ENCODE data around the gene TMEM131L.
A peak's percentile ranks its signal among the peaks of the same experiment; 100 is the strongest.

TMEM131L gene

GRCh38 chr4:153518001-153518400 is 51.8 kb downstream of the TMEM131L start:
- in situ Hi-C loops (cut with MboI; ENCODE audit: low pct_unique_long_range_greater_than_20kb, low sequenced_read_pairs) = no loop called here
- DNase-seq = no peak

DNA sequence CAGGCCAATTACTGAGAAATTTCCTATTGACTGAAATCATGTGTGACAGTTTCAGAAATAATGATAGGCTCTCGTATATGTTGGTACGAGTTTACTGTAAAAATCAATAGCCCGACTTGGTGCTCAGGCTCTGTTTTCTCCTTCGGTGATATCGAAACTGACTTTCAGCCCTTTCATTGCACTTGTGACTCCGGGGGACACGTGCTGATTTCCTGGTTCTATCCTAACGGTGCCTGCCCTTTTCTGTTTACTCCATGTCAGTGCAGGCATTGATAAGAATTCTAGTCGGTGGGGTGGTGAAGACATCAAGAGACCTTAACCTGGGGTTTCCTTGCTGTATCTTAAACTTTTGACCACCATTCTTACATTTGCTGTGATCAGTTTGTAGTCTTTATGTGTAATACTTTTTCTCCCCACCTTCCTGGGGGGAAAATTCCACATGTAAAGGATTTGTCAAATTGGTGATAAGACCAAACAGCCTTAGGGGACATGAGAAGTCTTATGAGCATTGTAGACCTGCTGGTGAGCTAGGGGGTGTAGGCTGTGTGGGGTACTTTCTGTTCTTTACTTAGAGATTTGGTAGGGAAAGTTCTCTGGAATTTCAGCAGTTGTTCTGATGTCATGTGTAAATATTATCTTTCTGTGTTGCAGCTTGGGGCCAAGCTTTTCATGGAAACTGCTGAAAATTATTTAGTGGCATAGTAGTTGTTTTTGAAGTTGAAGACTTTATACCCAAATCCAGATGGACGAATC is 52.7 kb downstream of the TMEM131L start:
- DNase-seq = no peak
- in situ Hi-C loops (cut with MboI; ENCODE audit: low pct_unique_long_range_greater_than_20kb, low sequenced_read_pairs) = no loop called here

DNA sequence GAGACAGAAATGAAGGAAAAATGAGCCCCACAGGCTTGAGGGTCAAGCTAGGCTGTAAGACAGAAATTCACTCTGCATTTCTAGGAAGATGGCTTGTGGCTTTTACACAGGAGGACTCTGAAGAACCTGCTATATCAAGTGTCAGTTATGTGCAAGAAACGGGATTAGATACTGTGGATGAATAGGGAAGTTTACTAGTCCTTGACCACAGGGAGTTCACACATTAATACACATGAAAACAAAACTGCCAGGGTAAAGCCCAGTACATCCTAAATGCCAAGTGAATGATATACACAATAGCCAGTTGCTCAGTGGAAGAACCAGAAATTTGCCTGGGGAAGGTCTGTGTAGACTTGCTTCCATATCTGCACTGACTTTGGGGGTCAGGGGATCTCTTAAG is 53.5 kb downstream of the TMEM131L start:
- in situ Hi-C loops (cut with MboI; ENCODE audit: low pct_unique_long_range_greater_than_20kb, low sequenced_read_pairs) = no loop called here
- peak; percentile 50 for DNase-seq

GRCh38 chr4:153520227-153520626 is 54.1 kb downstream of the TMEM131L start:
- in situ Hi-C loops (cut with MboI; ENCODE audit: low pct_unique_long_range_greater_than_20kb, low sequenced_read_pairs) = no loop called here
- no peak for DNase-seq

DNA sequence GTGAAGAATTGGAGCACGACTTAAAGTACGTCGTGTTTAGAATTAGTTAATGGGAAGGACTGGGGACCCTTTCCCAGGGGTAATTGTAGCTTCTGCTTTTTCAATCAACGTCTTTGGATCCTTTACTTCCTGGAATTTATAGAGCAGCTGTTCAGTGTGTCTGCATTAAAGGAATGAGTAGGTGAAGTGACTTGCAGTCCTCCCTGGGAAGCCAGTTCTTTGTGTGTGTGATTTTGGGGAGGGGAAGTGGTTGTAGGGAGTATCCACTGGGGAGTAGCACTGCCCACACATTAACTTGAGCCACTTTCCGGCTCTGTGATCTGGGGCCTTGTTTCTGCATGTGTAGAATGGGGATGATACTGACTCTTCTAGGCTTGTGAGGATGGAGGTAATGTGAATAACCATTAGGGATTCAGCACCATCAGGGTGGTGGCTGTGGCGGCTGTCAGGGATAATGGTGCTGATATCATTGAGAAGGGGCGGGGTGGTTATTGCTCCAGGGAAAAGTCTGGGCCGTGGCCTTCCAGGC is 54.7 kb downstream of the TMEM131L start:
- in situ Hi-C loops (cut with MboI; ENCODE audit: low pct_unique_long_range_greater_than_20kb, low sequenced_read_pairs) = no loop called here
- peak; percentile 90 for DNase-seq

DNA sequence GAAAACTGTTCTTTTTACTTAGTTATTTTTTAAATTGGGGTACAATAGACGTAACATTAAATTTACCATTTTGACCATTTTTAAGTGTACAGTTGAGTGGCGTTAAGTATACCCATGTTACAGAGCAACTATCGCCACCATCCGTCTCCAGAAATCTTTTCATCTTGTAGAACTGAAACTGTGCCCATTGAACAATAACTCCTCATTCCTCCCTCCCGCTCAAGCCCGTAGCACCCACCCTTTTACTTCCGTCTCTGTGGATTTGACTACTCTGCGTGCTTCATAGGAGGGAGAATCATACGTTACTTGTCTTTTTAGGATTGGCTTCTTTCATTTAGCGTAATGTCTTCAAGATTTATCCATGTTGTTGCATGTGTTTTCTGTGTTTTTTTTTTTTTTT is 55.3 kb downstream of the TMEM131L start:
- in situ Hi-C loops (cut with MboI; ENCODE audit: low pct_unique_long_range_greater_than_20kb, low sequenced_read_pairs) = no loop called here
- DNase-seq = no peak

DNA sequence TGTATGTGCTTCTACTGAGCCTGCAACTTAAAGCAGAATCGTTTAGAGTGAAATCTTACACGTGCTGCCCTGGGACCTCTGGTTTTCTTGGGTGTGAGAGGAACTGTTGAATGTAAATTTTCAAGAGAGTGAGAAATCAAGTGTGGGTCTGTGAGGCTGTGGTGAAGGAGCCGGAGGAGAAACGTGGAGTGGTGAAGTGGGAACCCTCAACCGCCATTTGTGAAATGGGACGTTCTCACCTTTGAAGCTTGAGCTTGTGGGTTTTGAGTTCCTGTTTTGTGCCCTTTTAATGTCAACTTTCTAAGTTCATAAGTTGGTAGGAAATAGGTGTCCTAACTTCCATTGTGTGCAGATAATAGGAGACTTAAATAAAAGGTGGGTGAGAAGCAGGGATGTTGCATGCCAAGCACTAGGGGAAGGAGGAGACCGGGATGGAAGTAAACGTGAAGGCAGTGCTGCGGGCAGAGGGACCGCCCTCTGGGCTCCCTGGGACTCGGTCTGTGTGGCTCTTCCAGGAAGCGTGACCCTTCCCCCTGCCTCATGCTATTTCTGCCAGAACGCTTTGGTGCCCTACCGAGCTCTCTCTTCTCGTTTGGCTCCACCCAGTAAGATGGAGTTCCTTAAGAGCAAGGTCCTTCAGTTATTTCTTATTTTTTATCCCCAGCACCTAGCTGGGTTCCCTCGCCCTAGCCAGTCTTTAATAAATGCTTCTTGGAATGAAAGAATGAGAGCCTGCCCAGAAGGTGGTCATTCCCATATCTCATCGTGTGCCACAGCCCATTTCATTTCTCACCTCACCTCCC is 56.0 kb downstream of the TMEM131L start:
- peak; percentile 84 for DNase-seq
- in situ Hi-C loops (cut with MboI; ENCODE audit: low pct_unique_long_range_greater_than_20kb, low sequenced_read_pairs) = no loop called here

- in situ Hi-C loops (cut with MboI; ENCODE audit: low pct_unique_long_range_greater_than_20kb, low sequenced_read_pairs) = no loop called here
These were observed 56.6 kb downstream of the TMEM131L start for GRCh38 chr4:153522802-153523094.

GRCh38 chr4:153523164-153523796 is 57.1 kb downstream of the TMEM131L start:
- peak; percentile 22 for DNase-seq
- in situ Hi-C loops (cut with MboI; ENCODE audit: low pct_unique_long_range_greater_than_20kb, low sequenced_read_pairs) = no loop called here

More at GRCh38 chr4:153522802-153523094, 56.6 kb downstream of the TMEM131L start:
- DNase-seq = no peak

DNA sequence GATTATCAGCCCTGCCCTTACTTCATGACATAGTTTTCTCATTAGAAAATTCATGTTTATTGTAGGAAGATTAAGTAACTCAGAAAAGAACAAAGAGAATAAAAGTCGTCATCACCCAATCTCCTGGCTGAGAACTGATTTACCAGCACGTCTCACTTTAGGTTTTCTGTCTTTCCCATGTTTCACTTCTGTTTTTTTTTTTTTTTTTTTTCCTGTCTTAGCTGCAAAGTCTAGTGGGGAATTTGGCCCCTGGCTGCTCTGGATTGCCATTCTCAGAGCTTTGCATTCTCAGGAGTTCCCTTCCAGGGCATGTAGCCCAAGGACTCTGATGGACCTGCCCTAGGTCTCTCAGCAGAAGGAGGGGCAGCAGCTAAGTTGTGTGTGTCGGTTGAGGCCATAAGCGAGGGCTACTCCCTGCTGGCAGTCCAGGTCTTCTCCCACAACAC is 57.8 kb downstream of the TMEM131L start:
- in situ Hi-C loops (cut with MboI; ENCODE audit: low pct_unique_long_range_greater_than_20kb, low sequenced_read_pairs) = no loop called here
- no peak for DNase-seq

GRCh38 chr4:153524682-153525081 is 58.5 kb downstream of the TMEM131L start:
- in situ Hi-C loops (cut with MboI; ENCODE audit: low pct_unique_long_range_greater_than_20kb, low sequenced_read_pairs) = no loop called here
- DNase-seq = no peak

DNA sequence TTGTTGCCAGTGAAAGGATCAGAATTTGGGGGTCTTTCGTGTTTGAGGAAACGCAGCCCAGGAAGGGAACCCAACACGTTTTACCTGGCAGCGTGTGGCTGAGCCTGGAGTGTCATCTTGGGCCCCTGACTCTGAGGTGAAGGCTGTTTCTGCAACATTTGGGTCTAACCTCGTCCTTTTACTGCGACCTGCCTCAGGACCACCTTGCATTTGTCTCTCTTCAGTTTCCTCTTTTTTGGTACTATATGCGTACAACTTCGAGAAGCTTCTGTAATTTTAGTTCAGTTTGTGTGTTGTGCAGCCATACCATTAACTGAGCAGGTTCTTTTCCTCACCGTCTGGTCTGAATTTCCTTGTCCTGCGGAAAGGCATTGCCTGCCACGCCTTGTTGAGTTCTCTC is 61.5 kb downstream of the TMEM131L start:
- DNase-seq = no peak

GRCh38 chr4:153528705-153529485 is 62.7 kb downstream of the TMEM131L start:
- DNase-seq = no peak
- in situ Hi-C loops (cut with MboI; ENCODE audit: low pct_unique_long_range_greater_than_20kb, low sequenced_read_pairs) = no loop called here

More for the DNA sequence above, 61.5 kb downstream of the TMEM131L start:
- in situ Hi-C loops (cut with MboI; ENCODE audit: low pct_unique_long_range_greater_than_20kb, low sequenced_read_pairs) = no loop called here

DNA sequence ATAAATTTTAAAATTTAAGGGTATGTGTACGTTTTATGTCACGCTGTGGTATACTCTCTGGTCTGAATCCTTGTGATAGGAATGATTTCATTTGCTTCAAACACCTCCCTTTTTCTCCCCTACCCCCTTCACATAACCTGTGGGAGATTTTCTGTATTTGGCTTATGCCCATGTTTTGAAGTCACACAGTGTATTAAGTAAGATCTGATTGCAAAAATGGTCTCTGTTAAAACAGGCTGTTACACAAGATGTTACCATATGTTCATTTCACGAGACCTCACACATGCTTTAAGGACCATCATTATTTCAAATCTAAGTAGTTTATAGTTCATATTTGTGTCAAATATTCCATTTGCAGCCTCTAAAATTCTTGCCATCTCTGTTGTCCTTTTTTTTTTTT is 63.5 kb downstream of the TMEM131L start:
- in situ Hi-C loops (cut with MboI; ENCODE audit: low pct_unique_long_range_greater_than_20kb, low sequenced_read_pairs) = no loop called here
- DNase-seq = no peak

DNA sequence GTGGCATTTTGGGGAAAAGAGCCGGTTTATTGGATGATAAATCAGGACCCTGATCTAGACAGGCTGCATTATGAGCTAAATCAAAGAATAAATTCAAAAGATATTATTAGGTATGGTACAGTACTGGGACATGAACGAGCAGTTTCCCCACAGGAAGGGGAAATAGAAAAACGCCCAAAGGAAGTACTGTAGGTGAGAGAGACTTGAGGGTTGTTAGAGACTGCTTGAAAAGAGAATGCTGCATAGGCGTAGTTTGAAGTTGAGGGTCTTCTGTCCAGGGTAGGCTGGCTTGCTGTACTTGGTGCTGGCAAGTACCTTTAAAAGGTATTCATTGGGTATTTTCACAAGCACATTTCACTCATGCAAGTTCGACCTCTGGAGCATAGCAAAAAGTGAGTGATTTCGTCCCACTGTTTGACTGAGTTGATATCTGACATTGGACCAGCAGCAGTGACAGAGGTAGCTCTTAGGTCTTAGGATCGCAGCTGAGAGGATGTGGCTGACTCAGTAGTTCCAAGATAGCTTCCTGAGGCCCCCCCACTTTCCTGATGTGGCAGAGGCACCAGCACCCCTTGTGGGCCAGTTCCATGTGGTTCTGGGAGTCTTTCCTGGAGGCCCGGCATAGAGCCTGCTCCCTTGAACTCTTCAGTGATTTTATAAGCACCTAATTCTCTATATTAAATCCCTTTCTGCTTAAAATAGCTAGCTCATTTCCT is 64.3 kb downstream of the TMEM131L start:
- in situ Hi-C loops (cut with MboI; ENCODE audit: low pct_unique_long_range_greater_than_20kb, low sequenced_read_pairs) = no loop called here
- DNase-seq = no peak

GRCh38 chr4:153531000-153531358 is 64.8 kb downstream of the TMEM131L start:
- DNase-seq = no peak
- in situ Hi-C loops (cut with MboI; ENCODE audit: low pct_unique_long_range_greater_than_20kb, low sequenced_read_pairs) = no loop called here

DNA sequence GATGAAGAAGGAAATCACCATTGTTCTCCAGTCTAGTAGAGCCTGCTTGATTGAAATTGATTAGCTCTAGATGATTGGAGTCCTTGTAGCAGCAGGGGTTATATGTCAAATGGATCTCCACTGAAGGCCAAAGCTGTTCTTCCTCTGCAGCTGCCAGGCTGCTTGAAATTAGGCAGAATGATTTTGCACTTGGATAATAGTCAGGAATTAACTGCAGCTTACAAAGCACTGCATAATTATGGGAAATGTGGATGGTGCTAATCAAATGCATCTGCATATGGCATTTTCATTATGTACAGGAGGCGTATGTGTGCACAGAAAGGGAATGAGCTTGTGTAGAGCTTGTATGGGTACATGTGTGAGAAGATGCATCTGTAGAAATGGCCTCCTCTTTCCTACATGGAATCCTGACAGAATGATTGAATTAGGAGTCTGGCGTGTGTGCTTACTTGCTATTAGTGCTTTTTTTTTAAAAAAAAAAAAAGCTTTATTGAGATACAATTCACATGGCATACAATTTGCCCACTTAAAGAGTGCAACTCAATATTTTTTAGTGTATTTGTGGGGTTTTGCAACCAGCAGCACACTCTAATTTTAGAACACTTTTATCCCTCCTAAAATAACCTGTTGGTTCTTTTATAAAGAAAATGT is 65.9 kb downstream of the TMEM131L start:
- no peak for DNase-seq
- in situ Hi-C loops (cut with MboI; ENCODE audit: low pct_unique_long_range_greater_than_20kb, low sequenced_read_pairs) = no loop called here

DNA sequence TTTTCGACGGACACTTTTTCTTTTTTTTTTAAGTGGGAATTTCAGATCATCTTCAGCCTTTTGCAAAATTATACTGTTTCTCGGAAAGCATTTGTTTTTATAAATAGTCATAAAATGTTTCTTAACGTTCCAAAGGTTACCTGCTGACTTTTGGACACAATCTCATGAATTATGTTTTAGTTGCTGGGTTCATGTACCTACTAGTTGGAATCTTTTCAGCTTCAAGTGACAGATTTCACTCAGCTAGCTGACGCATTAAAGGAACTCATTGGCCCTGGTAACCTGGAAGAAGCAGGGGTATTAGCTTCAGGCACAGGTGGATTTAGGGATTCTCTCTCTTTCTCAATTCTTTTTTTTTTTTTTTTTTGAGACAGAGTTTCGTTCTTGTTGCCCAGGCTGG is 66.5 kb downstream of the TMEM131L start:
- no peak for DNase-seq
- in situ Hi-C loops (cut with MboI; ENCODE audit: low pct_unique_long_range_greater_than_20kb, low sequenced_read_pairs) = no loop called here

All from KBM-7 (cell line).